Inflammatory macrophage (primary cell): ENCODE measurements around the gene MPDZ.

Experiments used
- DNase-seq, 2 donors: peaks; one replicate each; pipeline ENCODE4 v3.0.0-alpha.2; 2020 to 2022

The MPDZ gene

DNA sequence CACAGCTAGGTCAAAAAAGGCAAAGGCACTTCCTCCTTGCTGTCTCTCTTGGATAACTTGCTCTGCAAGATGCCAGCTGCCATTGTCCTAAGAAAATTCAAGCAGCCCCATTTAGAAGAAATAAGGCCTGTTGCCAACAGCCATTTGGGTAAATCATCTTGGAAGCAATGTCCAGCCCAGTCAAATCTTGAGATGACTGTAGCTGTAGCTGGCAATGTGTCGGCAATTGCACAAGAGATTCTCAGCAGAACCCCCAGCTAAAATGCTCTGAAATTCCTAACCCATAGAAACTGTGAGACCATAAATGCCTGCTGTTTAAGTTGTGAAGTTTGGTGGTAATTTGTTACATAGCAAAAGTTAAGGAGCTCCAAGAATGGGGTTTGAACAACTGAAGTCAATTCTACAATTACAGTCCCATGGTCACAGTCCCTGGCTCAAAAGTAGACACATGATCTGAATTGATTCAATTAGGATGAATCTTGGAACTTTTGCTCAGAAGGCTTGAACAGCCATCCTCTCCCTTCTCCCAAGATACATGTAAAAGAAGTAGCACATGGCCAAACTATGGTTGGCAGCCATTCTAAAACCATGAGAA lies 151.1 kb downstream of the MPDZ start:
- no peak for DNase-seq

DNA sequence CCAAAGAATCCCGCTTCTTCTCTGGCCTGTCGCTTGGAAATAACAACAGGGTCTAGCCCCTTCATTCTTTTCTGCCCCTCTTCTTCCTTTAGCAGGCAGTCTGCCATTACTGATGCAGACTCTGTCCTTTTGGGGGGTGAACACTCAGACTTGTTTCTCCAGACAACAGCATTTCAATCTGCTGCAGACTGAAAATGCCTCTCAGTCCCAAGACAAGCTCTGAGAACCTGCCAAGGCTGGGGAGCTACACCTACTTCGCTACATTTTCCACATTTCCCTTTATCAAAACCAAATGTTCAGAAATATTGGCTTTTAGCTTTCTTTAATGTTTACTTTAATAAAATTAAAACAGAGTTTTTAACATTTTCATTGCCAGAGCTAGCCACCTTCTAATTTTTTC lies 152.4 kb downstream of the MPDZ start:
- DNase-seq = no peak

DNA sequence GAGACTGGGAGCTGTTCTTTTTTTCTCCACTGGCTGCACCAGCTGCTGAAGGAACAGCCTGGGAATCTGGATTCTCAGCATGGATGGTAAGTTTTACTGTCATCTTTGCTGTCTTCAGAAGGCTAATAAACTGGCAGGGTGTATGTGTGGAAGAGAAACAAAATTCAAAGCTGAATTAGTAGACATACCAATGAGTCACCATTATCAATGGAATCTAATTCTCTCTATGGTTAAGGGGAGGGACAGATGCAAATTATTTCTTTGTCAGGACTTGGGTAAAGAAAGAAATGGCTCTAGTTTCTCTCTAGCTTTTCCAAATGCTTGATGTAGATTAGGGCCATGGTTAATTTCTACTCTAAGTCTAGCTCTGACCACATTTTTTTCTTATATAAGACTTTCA lies 154.2 kb downstream of the MPDZ start:
- DNase-seq = no peak

DNA sequence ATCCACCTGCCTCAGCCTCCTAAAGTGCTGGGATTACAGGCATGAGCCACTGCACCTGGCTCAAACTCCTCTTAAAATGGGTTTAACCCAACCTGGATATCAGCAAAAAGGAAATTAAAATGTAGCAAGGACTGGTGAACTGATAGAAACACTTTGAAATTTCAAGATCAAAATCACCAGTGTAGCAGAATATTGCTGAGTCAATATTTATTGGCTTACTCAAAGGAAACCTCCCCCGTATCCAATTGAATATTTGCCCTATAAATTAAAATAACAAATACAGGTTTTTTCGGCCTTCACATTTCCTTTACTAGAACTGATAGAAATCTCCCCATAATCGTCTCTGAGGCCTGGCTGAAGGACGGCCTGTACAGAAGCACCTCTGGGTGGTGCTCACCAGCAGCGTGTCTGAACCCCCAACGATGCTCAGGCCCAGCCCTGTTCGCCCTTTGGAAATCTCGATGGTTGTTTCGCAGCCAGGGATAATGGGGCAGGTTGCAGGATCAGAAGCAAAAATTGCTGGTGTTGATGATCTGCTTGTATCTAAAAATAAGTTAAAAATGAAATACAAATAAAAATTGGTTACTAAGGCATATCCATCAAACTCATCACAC lies 156.6 kb downstream of the MPDZ start:
- DNase-seq = no peak

DNA sequence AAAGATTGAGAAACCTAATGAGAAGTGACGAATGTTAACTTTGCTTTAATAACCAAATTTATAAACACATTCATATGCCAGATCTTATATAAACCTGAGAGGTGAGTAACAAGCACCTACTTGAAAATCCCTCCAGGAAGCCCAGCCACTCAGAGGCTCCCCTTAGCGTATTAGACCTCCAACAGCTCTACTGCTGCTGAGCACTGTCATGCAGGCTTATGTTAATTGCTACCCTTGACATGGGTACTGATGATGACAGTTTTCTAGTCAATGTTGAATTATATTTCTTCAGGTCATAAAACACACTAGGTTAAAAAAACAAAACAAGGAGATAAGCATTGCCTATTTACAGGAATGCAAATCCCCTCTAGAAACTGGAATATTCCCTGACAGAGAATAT lies 161.2 kb downstream of the MPDZ start:
- no peak for DNase-seq

DNA sequence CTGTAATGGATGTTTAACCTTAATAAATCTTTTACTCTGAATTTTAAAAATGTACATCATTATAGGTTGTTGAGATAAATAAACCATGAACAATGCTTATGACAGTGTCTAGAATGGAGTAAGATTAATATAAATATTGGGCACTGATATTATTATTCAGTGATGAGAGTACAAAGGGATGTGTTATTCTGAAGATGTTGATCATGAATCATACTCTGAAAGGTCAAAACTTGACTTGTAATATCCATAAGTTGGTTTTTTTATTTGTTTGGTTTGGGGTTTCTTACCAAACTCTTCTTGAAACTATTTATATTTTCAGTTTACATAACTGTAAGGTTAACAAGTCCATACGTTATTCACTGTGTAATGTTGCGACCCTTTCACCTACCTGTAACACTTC lies 163.2 kb downstream of the MPDZ start:
- no peak for DNase-seq

DNA sequence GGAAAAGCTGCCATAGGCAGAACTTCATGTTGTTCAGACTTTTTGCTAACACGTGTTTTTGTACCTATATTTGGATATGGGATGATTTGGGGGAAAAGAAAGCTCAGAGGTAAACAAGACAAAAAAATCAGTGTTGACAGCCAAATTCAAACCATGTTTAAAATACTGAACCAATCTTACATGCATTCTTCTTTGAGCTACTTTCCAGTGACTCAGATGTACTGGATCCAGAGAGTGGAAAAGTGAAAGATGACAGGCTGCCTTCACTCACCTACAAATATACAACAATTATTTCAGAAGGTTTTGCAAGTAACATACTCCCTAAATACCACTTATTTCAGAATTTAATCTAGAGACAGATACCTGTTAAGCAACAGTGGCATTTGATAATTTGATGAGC lies 165.7 kb downstream of the MPDZ start:
- DNase-seq = no peak

DNA sequence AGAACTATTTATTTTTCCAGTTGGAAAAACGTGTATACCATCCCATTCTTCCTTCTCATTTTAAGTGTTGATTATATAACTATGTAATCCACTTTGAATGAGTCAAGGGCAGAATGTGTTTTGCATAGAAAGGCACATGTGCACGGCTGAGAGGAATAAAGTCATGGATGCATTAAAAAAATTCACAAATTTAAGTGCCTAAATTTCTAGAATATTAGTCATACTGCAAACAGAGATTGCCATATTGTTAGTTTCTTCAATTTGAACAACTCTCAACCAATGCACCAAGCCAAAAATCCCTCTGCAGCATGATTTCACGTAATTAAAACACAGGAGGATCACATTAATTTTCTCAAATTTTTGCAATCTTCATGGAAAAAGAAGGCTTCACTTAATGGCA lies 166.3 kb downstream of the MPDZ start:
- DNase-seq = no peak

DNA sequence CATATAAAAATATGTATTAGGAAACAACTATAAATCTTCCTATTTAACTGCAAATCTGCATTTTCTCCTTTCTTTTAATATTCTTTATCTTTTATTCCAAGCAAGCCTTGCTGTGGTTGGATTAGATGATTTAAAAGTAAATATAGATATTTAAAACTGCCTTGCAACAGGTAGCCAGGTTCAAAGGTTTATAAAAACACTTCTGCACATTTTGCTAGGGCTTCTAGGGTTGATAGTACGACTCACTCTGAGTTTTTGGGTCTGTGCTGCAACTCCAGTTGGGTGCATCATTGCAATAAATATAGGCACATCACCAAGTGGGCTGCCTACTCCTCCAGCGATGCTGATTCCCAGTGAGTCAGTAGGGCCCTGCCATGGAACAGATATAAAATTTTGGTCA lies 167.7 kb downstream of the MPDZ start:
- DNase-seq = no peak

DNA sequence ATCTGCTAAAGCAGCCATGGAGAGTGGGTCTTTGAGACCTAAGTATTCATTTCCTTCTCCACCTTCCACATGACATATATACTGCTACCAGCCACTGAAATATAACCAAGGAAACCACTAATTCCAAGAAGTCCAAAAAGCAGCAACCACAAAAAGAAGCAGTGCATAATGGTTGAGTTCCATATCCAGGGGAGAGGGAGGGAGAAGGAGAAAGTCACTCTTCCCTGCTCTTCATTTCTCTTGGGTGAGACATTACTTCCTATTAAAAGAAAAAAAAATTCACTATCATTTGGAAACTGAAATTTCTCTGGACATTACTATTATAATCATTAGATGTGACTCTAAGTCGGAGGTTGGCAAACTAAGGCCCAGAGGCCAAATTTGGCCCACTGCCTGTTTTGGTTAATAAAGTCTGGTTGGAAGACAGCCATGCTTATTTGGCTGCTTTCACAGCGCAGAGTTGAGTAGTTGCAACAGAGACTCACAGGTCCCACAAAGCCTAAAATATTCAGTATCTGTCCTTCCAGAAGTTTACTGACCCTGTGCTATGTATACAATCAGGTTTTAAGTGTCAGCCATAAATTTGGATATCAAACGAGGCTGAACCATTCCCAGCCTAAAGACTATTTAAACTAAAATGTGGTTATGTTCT lies 168.6 kb downstream of the MPDZ start:
- DNase-seq = no peak

DNA sequence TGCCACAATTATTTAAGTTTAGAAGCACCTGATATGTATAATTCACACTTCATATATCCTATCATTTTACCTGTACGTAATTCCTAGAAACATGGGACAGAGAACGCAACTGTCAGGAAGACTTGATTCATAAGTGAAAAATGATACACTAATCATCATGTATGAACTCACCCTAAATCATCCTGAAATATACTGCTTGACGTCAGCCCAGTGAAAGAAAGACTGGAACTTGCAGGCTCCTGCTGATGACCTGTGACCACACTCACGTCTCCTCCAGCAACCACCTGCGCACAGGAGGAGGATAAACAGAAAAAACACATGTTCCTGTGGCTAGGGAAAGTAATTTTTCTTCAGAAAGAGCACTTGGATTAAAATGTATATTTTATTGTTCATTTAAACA lies 169.7 kb downstream of the MPDZ start:
- DNase-seq = no peak

DNA sequence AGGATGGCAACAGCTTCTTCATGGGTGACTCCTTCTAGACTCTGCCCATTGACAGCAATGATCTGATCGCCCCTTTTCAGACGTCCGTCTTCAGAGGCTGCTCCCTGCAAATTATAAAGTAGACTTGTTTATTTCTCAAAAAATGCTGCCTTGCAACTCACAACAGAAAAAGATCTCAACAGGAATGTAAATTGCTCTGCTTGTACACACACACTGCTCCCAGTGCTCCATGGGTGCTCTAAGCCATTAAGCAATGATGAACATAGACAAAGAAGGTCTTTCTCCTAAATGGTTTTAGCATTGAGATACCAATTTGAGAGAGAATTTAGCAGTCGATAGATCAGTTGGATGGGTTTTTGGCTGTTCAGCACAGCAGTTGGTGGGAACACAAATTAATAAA lies 172.5 kb downstream of the MPDZ start:
- DNase-seq = no peak

DNA sequence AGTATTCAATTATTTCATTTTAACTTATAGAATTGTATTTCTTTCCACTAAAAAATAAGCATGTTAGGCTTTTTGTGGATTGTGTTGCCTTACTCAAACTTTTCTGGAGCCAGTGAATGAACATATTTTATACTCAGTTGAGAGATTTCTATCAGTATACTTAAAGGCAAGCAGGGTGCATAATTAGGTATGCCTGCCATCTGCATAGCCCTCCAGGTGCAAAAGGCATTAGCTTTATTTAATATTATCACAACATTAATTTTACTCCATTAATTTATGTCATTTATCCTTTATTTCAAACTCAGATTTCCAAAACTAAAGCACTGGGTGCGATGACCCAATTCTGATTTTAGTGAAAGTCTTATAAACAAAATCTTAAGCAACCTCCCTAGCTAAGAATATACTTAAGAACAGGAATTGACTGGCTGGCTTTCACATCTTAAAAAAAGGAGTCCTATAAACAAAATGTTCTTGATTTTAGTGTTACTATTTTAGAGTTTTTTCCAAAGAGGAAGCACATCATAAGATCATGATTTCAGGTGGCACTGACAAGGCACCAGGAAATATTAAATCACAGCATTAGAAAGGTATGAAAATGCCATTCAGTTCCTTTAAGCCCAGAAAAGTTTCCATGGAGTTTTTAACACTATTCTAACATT lies 178.4 kb downstream of the MPDZ start:
- DNase-seq = no peak

DNA sequence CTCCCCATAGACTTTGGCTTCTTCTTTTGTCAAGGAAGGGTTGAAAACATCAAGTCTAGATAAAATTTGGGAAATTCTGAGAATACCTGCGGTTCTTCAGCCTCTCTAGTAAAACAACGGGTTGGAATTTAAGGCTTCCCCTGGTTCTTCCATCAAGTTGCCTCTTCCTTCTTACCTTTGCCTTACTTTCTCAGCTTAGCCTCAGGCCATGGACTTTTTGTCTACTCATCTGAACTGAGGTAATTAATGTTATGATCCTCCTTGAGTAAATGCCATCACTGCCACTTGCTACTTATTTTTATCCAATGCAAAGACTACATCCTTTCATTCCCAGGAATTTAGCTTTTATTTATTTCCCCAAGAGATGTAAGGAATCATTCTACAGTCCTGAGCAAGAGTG lies 184.4 kb downstream of the MPDZ start:
- no peak for DNase-seq

DNA sequence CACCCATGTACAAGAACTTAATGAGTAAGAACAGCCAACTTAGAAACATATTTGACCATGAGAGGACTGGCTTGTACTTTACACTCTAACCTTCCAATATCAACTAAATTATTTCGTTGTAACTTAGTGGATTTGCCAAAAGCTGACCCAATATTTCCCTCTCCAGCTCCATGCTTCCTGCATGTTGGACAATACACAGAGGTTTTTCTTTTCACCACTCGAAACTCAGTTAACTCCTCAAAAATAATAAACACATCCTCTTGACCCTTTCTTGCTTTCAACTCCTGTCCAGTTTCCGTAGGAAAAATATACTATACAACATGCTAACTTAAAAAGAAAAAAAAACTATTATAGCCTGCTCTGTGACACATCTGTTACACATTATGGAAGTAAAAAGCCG lies 188.9 kb downstream of the MPDZ start:
- DNase-seq = no peak

DNA sequence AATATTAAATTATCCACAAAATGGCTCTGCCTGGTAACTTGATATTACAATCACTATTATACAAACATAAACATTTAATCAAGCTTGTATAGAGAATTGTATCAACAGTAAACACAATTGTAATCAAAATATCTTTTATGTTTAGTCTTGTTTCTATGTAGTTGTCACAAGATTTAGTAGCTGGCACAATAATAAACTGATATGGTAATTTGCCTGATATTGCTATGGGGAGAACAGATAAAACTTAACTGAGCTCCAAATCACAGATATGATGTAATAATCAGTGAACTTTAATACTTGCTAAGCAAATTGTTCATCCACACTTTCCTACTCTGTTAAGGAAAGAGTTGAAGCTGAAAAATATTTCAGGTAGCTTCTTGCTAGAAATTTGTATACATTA lies 189.8 kb downstream of the MPDZ start:
- no peak for DNase-seq

DNA sequence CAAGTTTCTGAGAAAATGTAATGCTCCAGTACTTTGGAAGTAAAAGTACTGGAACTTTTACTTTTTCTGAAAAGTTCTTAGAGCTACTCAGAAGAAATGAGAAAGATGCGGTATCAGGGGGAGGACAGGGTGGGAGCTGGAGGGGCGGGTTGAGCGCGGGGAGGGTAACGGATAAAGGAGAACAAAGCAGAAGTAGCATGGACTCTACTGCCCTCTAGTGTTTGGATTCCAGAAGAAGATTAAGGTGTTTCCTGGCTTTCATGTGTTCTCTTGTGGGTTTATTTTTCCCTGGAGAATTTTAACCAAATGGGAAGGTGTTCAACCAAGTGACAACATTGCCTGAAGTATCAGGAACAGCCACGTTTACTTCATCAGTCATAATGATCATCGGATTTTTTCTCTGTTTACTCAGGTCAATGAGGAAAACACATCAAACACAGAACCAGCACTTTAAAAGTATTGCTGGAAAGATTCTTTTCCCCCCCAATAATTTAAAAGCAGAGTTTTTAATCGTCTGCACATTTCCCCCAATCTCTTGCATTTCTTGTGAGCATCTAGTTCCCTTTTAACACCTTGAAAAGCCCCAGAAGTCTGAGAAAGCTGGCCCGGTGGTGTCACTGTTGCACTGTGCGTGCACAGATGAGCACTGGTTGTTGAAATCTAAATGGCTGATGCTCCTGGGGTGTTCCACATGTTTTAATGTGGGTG lies 190.6 kb downstream of the MPDZ start:
- DNase-seq = peak; percentile 17 to 25

DNA sequence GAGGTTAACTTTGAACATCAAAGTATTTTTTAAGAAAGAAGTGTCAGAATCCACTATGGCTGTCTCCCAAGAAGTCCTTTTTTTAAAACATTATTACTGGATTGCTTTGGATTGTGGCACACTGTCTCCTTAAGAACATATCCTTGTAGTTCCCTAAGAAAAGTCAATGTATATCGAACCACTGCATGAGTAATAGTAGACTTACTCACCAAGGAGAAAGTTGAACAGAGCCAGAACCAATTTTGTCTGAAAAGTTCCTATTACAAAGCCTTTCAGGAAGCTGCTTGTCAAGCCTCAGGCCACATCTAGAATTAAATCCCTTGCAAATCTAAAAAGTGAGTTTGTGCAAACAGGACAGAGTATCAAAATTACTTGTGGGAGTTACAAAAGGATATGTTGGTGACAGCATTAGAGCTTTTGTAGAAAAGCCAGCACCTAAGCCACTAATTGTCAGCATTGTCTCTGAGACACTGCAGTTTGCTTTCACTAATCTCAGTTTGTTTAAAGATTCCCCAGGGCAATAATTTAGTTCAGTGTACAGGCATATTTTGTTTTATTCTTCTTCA lies 195.4 kb downstream of the MPDZ start:
- no peak for DNase-seq

DNA sequence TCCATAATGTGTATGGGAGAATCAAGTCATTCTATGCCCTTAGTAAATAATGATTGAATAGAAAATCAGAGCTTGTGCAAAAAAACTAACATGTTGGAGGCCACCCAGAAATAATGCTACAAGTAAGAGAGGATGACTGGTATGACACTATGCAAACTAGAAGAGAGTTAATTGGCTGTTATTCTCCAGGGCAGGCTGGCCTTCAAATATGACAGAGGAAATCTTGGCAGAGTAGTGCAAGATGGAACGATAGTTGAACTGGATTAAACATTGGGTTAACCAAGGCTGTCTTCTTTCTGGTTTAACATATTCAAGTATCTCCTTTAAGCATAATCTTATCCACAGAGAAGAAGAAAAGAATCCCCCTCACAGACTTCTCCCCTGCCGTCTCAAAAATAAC lies 196.1 kb downstream of the MPDZ start:
- no peak for DNase-seq

DNA sequence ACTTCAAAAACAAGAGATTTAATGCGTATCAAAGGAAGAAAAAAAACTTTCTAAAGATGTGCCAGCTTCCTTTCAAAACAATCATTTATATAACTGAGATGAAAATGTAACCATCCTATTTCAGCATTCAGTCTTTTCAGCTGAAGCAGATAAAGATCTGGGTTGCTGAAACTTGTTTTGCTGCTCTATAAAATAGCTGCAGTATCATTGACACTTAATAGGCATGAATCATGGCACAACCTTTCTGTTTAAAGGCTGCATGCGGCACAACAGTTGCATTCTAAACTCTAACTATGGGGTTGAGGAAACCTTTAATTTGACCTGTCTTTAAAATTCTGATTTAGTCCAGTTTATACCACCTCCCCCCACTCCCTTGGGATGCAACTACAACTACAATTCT lies 196.7 kb downstream of the MPDZ start:
- no peak for DNase-seq

DNA sequence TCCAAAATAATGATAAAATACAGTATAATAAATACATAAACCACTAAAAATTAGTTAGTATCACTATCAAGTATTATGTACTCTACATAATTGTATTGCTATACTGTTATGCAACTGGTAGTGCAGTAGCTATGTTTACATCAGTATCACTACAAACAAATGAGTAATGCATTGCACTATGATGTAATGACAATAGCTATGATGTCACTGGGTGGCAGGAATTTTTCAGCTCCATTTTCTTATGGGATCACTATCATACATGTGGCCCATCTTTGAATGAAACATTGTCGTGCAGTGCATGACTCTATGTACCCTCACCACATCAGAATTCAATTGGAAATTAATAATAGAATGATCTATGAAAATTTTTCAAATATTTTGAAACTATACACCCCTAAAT lies 201.3 kb downstream of the MPDZ start:
- no peak for DNase-seq

DNA sequence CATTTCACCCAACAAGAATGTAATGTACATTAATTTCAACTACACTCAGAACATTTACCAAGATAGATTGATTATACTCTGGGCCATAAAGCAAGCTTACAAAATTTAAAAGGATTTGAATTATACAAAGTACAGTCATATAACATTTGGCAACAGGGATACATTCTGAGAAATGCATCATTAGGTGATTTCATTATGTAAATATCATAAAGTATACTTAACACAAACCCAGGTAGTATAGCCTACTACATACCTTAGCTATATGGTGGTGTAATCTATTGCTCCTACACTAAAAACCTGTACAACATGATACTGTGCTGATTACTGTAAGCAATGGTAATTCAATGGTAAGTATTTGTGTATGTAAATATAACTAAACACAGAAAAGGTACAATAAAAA lies 202.9 kb downstream of the MPDZ start:
- no peak for DNase-seq

DNA sequence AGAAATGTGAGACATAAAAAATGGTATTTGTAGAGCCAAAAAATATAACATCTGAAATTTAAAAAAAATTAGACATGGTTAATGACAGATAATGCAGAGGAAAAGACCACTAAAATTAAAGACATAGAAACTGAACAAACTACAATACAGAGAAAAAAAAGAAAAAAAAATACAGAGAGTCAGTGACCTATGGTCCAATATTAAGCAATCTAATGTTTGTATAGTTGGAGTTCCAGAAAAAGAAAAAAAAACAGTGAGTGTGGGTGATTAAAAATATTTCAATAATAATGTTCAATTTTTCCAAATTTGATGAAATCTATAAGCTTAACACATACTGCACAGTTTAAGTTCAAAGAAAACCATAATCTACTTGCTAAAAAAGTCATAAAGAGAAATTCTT lies 207.6 kb downstream of the MPDZ start:
- DNase-seq = no peak
